ENCODE data around the gene SP5.

SP5 gene

DNA sequence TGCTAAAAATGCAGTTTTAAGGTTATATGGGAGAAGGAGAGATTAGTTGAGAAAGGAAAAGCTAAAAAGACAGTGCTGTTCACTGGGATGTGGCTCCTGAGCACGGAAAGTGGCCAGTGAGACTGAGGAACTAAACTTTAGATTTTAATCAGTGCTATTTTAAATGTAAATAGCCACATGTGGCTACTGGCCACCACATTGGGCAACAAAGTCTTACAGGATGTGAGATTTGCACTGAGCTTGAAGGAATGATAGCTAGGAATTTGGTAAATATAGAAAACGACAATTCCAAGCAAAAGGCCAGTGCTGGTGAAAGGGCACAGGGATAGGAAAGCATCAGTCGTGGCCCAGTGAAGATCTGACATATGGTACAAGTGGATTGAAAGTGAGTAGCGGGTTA, 14.1 kb upstream of the SP5 start:
- Histone ChIP-seq H3F3A (ENCODE audit: low read depth) (no peaks in the 10 kb centered on the region), H3K4me1 (ENCODE audit: insufficient read depth, low read length, poor library complexity, severe bottlenecking) (no peaks in the 10 kb centered on the region), H4K20me1 (ENCODE audit: insufficient read depth, low read length, poor library complexity, severe bottlenecking) (no peaks in the 10 kb centered on the region), H3K27me3 (ENCODE audit: insufficient read depth, low read length, poor library complexity, severe bottlenecking) (no peaks in the 10 kb centered on the region), H2AFZ (ENCODE audit: low read length) (no peak overlapping the region), H3K4me3 (ENCODE audit: low read length, poor library complexity, severe bottlenecking) (no peak overlapping the region), H3K36me3 (ENCODE audit: insufficient read depth, low read length) (no peaks in the 10 kb centered on the region), H3K4me2 (ENCODE audit: low read depth, low read length, poor library complexity, severe bottlenecking) (no peak overlapping the region), H3K9me2 (replicated peaks; ENCODE audit: low read depth, low read length) (no peaks in the 10 kb centered on the region), H3K9me3 (ENCODE audit: insufficient read depth, low read depth, low read length) (no peaks in the 10 kb centered on the region), H3K79me2 (ENCODE audit: insufficient read depth, low read length) (no peaks in the 10 kb centered on the region), H3K9ac (ENCODE audit: low read depth, low read length, poor library complexity, severe bottlenecking) (no peak overlapping the region)
- no peak for TF ChIP-seq EZH2phosphoT487 (IDR thresholded peaks at IDR 0.05; ENCODE audit: borderline replicate concordance)
- TF ChIP-seq, protein P1, sequence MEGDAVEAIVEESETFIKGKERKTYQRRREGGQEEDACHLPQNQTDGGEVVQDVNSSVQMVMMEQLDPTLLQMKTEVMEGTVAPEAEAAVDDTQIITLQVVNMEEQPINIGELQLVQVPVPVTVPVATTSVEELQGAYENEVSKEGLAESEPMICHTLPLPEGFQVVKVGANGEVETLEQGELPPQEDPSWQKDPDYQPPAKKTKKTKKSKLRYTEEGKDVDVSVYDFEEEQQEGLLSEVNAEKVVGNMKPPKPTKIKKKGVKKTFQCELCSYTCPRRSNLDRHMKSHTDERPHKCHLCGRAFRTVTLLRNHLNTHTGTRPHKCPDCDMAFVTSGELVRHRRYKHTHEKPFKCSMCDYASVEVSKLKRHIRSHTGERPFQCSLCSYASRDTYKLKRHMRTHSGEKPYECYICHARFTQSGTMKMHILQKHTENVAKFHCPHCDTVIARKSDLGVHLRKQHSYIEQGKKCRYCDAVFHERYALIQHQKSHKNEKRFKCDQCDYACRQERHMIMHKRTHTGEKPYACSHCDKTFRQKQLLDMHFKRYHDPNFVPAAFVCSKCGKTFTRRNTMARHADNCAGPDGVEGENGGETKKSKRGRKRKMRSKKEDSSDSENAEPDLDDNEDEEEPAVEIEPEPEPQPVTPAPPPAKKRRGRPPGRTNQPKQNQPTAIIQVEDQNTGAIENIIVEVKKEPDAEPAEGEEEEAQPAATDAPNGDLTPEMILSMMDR (conservative IDR thresholded peaks at IDR 0.05; ENCODE audit: low read length) = no peak

DNA sequence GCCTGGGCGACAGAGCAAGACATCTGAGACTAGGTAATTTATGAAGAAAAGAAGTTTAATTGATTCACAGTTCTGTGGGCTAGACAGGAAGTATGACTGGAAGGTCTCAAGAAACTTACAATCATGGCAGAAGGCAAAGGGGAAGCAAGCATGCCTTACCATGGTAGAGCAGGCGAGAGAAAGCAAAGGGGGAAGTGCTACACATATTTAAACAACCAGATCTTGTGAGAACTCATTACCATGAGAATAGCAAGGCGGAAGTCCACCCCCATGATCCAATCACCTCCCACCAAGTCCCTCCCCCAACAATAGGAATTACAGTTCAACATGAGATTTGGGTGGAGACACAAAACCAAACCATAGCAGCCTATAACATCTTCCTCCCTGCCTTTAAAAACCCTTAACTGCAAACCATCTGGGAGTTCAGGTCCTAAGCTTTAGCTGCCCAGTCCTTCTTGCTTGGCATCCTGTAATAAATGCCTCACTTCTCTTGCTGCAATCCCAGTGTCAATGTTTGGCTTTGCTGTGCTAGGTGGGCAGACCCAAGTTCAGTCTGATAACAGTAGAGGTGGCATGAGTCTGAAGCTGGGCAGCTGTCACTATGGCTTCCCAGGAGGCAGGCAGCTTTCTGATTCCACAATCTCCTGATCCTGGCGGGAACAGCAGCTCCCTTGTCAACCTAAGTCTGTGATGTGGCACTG, 11.2 kb upstream of the SP5 start:
- Histone ChIP-seq H3K9me3 (ENCODE audit: insufficient read depth, low read depth, low read length) (no peaks in the 10 kb centered on the region), H3K79me2 (ENCODE audit: insufficient read depth, low read length) (no peaks in the 10 kb centered on the region), H3F3A (ENCODE audit: low read depth) (no peaks in the 10 kb centered on the region), H3K9me2 (replicated peaks; ENCODE audit: low read depth, low read length) (no peaks in the 10 kb centered on the region), H3K36me3 (ENCODE audit: insufficient read depth, low read length) (no peaks in the 10 kb centered on the region), H2AFZ (ENCODE audit: low read length) (no peak overlapping the region), H3K4me1 (ENCODE audit: insufficient read depth, low read length, poor library complexity, severe bottlenecking) (peaks cover 10% of the 10 kb centered on the region), H3K27me3 (ENCODE audit: insufficient read depth, low read length, poor library complexity, severe bottlenecking) (no peaks in the 10 kb centered on the region), H4K20me1 (ENCODE audit: insufficient read depth, low read length, poor library complexity, severe bottlenecking) (no peaks in the 10 kb centered on the region), H3K4me2 (ENCODE audit: low read depth, low read length, poor library complexity, severe bottlenecking) (no peak overlapping the region), H3K4me3 (ENCODE audit: low read length, poor library complexity, severe bottlenecking) (no peak overlapping the region), H3K9ac (ENCODE audit: low read depth, low read length, poor library complexity, severe bottlenecking) (no peak overlapping the region)
- TF ChIP-seq EZH2phosphoT487 (IDR thresholded peaks at IDR 0.05; ENCODE audit: borderline replicate concordance) = no peak
- TF ChIP-seq, protein P1 (conservative IDR thresholded peaks at IDR 0.05; ENCODE audit: low read length) = no peak

DNA sequence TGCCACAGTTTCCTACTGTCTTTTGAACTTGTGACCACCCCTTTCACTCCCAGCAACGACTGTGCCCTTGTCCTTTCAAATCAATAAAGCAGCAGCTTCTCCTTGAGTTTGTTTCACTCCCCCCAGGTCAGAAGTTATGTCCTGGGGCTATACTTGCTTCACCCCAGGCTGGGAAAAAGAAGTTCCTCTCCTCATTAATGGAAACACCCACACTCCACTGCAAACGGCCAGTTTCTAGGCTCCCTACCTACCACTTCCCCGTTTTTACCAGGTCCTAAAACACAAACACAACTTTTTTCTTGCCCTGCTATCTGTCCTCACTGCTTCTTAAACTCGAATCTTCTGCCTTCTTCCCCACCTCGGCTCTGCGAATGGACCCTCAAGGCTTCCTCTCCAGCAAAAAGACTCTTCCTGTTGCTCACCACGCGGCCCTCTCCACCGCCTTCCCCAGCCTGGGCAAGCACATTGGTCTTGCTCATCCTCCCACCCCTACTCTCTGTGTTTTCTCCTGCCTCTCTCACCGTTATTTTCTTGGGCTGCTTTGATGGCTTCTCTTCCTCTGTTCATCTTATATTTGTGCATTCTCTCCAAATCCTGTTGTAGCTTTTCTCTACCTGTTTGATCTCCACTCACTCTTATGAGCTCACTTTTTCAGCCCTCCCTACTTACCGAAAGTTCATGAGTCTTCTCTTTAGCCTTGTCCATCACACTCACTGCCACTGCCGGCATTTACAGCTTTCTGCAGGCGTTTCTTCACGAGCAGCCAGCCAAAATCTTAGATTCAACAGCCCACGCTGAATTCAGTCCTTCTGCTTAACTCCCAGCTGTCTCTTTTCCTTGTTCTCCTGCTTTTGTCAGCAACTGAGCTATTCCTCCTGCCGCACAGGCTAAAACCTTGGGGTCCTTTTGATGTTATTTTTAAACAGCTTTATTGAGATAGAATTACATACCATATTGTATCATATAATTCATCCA, 7.0 kb upstream of the SP5 start:
- no peaks in the 10 kb centered on the region for H3K9me3 ChIP-seq (ENCODE audit: insufficient read depth, low read depth, low read length)

More for the DNA sequence above, 7.0 kb upstream of the SP5 start:
- no peak for TF ChIP-seq EZH2phosphoT487 (IDR thresholded peaks at IDR 0.05; ENCODE audit: borderline replicate concordance)
- TF ChIP-seq, protein P1 (conservative IDR thresholded peaks at IDR 0.05; ENCODE audit: low read length) = no peak
- Histone ChIP-seq H3K9me2 (replicated peaks; ENCODE audit: low read depth, low read length) (no peaks in the 10 kb centered on the region), H3K27me3 (ENCODE audit: insufficient read depth, low read length, poor library complexity, severe bottlenecking) (no peaks in the 10 kb centered on the region), H3K9ac (ENCODE audit: low read depth, low read length, poor library complexity, severe bottlenecking) (no peak overlapping the region), H3K36me3 (ENCODE audit: insufficient read depth, low read length) (no peaks in the 10 kb centered on the region), H3K4me1 (ENCODE audit: insufficient read depth, low read length, poor library complexity, severe bottlenecking) (peaks cover 10% of the 10 kb centered on the region), H4K20me1 (ENCODE audit: insufficient read depth, low read length, poor library complexity, severe bottlenecking) (no peaks in the 10 kb centered on the region), H3K4me2 (ENCODE audit: low read depth, low read length, poor library complexity, severe bottlenecking) (no peak overlapping the region), H3F3A (ENCODE audit: low read depth) (no peaks in the 10 kb centered on the region), H3K4me3 (ENCODE audit: low read length, poor library complexity, severe bottlenecking) (no peak overlapping the region), H2AFZ (ENCODE audit: low read length) (peak overlapping the region; percentile 54), H3K79me2 (ENCODE audit: insufficient read depth, low read length) (no peaks in the 10 kb centered on the region)

Measured in Loucy (cell line).